Measurements from ENCODE around the gene PAIP2.

DNA sequence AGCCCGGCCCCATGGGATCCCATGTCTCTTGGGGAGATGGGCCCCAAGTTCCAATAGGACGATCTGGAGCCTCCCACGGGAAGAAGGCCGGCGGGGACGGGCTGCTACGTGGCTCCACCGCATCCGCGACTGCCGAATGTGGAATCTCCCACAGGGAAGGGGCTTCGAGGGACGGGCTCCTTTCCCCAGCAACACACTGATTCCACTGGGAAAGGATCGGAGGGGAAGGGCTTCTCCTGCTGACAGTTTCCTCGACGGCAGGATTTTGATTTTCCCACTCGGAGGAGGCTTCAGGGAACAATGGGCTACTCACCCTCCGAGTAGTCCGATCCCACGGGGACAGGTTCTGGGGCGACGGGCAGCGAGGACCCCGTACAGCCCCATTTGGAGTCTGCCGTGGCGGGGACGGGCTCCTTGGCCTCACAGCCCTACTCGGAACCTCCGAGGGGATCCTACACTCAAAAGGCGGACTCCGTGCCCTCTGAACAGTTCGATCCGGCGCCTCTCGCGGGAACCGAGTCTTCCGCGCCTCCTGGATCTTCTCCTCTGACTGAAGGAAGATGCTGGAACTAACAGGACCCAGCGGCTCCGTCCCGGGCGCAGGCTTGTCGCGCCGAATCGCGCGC lies 52.0 kb downstream of the PAIP2 start:
- TF ChIP-seq, protein P1, sequence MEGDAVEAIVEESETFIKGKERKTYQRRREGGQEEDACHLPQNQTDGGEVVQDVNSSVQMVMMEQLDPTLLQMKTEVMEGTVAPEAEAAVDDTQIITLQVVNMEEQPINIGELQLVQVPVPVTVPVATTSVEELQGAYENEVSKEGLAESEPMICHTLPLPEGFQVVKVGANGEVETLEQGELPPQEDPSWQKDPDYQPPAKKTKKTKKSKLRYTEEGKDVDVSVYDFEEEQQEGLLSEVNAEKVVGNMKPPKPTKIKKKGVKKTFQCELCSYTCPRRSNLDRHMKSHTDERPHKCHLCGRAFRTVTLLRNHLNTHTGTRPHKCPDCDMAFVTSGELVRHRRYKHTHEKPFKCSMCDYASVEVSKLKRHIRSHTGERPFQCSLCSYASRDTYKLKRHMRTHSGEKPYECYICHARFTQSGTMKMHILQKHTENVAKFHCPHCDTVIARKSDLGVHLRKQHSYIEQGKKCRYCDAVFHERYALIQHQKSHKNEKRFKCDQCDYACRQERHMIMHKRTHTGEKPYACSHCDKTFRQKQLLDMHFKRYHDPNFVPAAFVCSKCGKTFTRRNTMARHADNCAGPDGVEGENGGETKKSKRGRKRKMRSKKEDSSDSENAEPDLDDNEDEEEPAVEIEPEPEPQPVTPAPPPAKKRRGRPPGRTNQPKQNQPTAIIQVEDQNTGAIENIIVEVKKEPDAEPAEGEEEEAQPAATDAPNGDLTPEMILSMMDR (IDR thresholded peaks at IDR 0.05) = no peak
- no peak for TF ChIP-seq POLR2A (IDR thresholded peaks at IDR 0.05; ENCODE audit: low read depth)

Measured in esophagus muscularis mucosa (tissue), 3 donors.